HG02840 (cell line): ENCODE data around the gene OR4C16.

Experiments
- ATAC-seq: cut with Tn5 transposase; IDR thresholded peaks from one replicate; pipeline ENCODE4 v1.9.1; 2021; ENCODE audit warnings: mild to moderate bottlenecking, moderate library complexity, moderate number of reproducible peaks; ENCODE audit not compliant: unreplicated experiment, low FRiP score

Gene OR4C16, protein sequence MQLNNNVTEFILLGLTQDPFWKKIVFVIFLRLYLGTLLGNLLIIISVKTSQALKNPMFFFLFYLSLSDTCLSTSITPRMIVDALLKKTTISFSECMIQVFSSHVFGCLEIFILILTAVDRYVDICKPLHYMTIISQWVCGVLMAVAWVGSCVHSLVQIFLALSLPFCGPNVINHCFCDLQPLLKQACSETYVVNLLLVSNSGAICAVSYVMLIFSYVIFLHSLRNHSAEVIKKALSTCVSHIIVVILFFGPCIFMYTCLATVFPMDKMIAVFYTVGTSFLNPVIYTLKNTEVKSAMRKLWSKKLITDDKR

DNA sequence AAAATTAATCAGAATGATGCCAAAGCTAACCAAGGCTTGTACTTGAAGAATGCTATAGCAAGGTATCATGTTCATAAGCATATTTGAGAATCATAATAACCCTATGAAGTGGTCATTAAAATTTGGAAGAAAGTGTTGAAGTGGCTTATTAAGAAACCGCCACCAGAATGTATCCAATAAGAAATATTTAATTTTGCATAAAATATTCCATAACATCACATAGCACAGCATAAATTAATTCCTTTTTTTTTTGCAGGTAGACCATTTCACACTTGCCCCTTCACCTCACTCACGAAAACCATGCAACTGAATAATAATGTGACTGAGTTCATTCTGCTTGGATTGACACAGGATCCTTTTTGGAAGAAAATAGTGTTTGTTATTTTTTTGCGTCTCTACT is at the start of gene OR4C16:
TSS of gene OR4C16 (plus strand) at position 301 of the 400 bp plus-strand sequence. CDS start at position 301, 0 bp downstream.
- ATAC-seq, result no peak

DNA sequence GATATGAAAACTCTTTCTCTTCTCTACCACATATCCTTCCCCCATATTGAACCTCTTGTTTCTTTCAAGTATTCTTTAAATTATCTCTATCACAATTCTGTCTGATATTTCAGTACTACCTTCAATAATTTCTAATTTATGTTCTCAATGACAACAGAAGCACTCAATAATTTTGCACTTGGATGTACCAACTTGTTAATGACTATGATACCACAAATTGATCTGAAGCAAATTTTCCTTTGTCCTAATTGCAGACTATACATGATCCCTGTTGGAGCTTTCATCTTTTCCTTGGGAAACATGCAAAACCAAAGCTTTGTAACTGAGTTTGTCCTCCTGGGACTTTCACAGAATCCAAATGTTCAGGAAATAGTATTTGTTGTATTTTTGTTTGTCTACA is 17.8 kb upstream of the OR4C16 start, which contains the start of gene OR4C15:
TSS of gene OR4C15 (plus strand) at position 301 of the 400 bp plus-strand sequence. CDS start at position 301, 0 bp downstream.
- no peak for ATAC-seq

DNA sequence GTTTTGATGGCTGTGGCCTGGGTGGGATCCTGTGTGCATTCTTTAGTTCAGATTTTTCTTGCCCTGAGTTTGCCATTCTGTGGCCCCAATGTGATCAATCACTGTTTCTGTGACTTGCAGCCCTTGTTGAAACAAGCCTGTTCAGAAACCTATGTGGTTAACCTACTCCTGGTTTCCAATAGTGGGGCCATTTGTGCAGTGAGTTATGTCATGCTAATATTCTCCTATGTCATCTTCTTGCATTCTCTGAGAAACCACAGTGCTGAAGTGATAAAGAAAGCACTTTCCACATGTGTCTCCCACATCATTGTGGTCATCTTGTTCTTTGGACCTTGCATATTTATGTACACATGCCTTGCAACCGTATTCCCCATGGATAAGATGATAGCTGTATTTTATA is 620 bp downstream of the OR4C16 start:
- no peak for ATAC-seq

DNA sequence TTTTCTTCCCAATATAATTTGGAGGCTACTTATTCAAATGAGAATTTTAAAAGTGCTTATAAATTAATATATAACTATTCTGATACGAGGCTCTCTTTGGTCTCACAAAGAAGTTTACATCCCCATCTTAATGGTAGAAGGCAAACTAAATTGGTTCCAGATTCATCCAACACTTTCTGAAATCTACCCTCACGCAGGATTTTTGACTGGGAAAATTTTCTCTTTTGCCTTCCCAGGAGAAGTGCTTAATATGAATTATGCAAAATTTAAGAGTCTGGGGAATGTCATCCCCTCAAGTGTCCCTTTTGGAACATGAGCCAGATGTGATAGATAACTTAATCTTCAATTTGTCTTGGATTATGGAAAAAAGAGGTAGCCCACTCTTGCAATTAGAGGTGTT is 35.6 kb downstream of the OR4C16 start, which contains the start of gene OR4C11:
TSS of gene OR4C11 (minus strand) at position 101 of the 400 bp plus-strand sequence. CDS start 3,272 bp downstream, outside the sequence.
- ATAC-seq, result no peak
